Caco-2 (cell line): ENCODE data around the gene DDX51. TPM values are rescaled to one million over a fixed set of nuclear protein-coding genes. Genes with fewer than 3 reads are reported as not detected.

Experiments
- BruUV-seq: library from RNA; stranded (reverse); fragments of 400-500 nt; replicated peaks from 2 replicates; lab custom pipeline; 2021; lab: Mats Ljungman, UMichigan
- CTCF ChIA-PET: fragments of 300-600 bp; sonication (Branson Sonifier 250); formaldehyde crosslinking; loops from one replicate; lab custom pipeline; 2022; ENCODE audit warnings: antibody characterized with exemption; lab: Charles Lee
- POLR2A ChIA-PET: fragments of 300-600 bp; sonication (Branson Sonifier 250); formaldehyde crosslinking; loops from one replicate; lab custom pipeline; 2022; ENCODE audit warnings: antibody characterized with exemption; lab: Charles Lee
- DNase-seq, 2 experiments: peaks; one replicate each; pipeline versions ENCODE4 v3.0.0 to v3.0.0-alpha.2; 2020 to 2022
- H3K27me3 ChIP-seq: replicated peaks from 2 replicates; pipeline ENCODE4 v1.6.0; 2011; ENCODE audit warnings: low read length; ENCODE audit not compliant: control insufficient read depth, insufficient read depth
- H3K36me3 ChIP-seq: 2 replicates; pipeline ENCODE4 v1.5.1; 2011; ENCODE audit warnings: low read length; ENCODE audit not compliant: control insufficient read depth, insufficient read depth
- H3K4me1 ChIP-seq: fragments of 250-450 bp; sonication (Bioruptor Pico); 2 replicates; pipeline ENCODE4 v1.5.1; 2020; ENCODE audit warnings: mild to moderate bottlenecking
- H3K4me3 ChIP-seq: 2 replicates; pipeline ENCODE4 v1.5.1; 2011; ENCODE audit warnings: low read depth, mild to moderate bottlenecking, control low read depth, low read length
- H3K9me3 ChIP-seq: fragments of 250-450 bp; sonication (Bioruptor Pico); 2 replicates; pipeline ENCODE4 v1.5.1; 2020; ENCODE audit warnings: mild to moderate bottlenecking, moderate library complexity
- H3K27ac Mint-ChIP-seq: one replicate; pipeline ENCODE4 v1.8.0; 2022; ENCODE audit warnings: mixed read lengths; ENCODE audit not compliant: unreplicated experiment
- H3K27me3 Mint-ChIP-seq: one replicate; pipeline ENCODE4 v1.8.0; 2022; ENCODE audit warnings: mixed read lengths; ENCODE audit not compliant: insufficient read depth, unreplicated experiment
- H3K36me3 Mint-ChIP-seq: one replicate; pipeline ENCODE4 v1.8.0; 2022; ENCODE audit warnings: mild to moderate bottlenecking, mixed read lengths; ENCODE audit not compliant: insufficient read depth, unreplicated experiment
- H3K4me1 Mint-ChIP-seq: one replicate; pipeline ENCODE4 v1.8.0; 2022; ENCODE audit warnings: low read depth, mixed read lengths; ENCODE audit not compliant: unreplicated experiment
- H3K4me3 Mint-ChIP-seq: one replicate; pipeline ENCODE4 v1.8.0; 2022; ENCODE audit warnings: mild to moderate bottlenecking, moderate library complexity, mixed read lengths; ENCODE audit not compliant: unreplicated experiment
- H3K9me3 Mint-ChIP-seq: one replicate; pipeline ENCODE4 v1.8.0; 2022; ENCODE audit warnings: mixed read lengths; ENCODE audit not compliant: unreplicated experiment
- intact Hi-C: fragments of 100-400 bp; cut with micrococcal nuclease; formaldehyde crosslinking; loops from one replicate; pipeline ENCODE4 v1.10.0; 2022; ENCODE audit not compliant: unreplicated experiment
- total RNA-seq: library from RNA; stranded (reverse); gene quantifications from 2 replicates; pipeline ENCODE4 v1.2.3, GENCODE V29; 2022
- TF ChIP-seq, protein P1 (sequence below), 2 experiments: fragments of 200-600 bp in 1 of 2; IDR thresholded peaks; 1 replicate in 1 of 2; 2 replicates in 1 of 2; pipeline versions ENCODE4 v1.5.1 to v1.8.0; 2011 to 2022; ENCODE audit warnings: antibody characterized with exemption in 1 of 2, control low read depth in 1 of 2, inconsistent platforms in 1 of 2, low read depth in 1 of 2, low read length in 1 of 2, mild to moderate bottlenecking in 1 of 2, moderate library complexity in 1 of 2; ENCODE audit not compliant: insufficient read depth in 1 of 2, severe bottlenecking in 1 of 2, unreplicated experiment in 1 of 2

The DDX51 gene
- total RNA-seq, 1 experiment from 2014 or later, result 40.4 TPM

DNA sequence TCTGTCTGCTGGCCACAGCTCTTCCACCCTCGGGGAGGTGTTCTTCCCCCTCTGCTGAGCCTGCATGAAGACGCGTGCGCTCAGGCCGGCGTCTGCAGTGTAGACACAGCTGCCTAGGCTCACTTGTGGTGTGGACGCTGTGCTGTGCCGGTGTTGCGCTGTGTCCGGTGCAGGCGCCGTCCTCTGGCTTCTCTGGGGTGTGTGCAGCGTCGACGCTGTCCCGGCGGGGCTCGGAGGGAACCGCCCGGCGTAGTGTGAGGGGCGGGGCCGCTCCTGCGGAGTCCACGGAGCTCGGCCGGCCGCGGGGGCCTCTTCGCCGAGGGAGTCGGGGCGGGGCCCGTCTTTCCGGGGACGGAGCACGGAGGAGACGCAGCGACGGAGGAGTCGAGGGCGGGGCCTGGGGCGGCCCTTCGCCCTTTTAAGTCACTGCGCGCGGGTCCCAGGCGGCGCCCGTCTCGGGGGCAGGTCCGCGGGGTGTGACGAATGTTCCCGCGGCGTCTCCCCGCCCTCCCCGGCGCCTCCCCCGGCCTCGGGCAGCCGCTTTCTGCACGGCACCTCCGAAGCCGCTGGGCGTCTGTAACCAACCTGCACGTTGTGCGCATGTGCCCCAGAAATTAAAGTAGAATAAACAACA is 45.4 kb upstream of the DDX51 start:
- peaks cover 8% of the 10 kb centered on the region for H3K27me3 Mint-ChIP-seq
- Histone ChIP-seq H3K4me1 (peaks cover 8% of the 10 kb centered on the region; the same call in 1 of the 2 replicates), H3K4me3 (peak overlapping the region; percentile 55), H3K36me3 (no peaks in the 10 kb centered on the region), H3K27me3 (no peaks in the 10 kb centered on the region), H3K9me3 (no peaks in the 10 kb centered on the region; the same call in 1 of the 2 replicates)
- intact Hi-C loops, result loop anchor here (1.0 kb wide), 1 partner anchor 30 kb away; no protein-coding TSS in a partner anchor
- H3K36me3 Mint-ChIP-seq, result peaks cover 6% of the 10 kb centered on the region
- POLR2A ChIA-PET, result interaction anchor here (0.6 to 0.7 kb wide), 3 partner anchors 15 to 292 kb away, joined by 3 read pairs; partner anchors contain the start of gene GALNT9
- H3K9me3 Mint-ChIP-seq, result peaks cover 9% of the 10 kb centered on the region
- peaks cover 7% of the 10 kb centered on the region for H3K4me1 Mint-ChIP-seq
- DNase-seq, result peak; percentile 93 to 95
- BruUV-seq, result no TSS peak
- TF ChIP-seq, protein P1, sequence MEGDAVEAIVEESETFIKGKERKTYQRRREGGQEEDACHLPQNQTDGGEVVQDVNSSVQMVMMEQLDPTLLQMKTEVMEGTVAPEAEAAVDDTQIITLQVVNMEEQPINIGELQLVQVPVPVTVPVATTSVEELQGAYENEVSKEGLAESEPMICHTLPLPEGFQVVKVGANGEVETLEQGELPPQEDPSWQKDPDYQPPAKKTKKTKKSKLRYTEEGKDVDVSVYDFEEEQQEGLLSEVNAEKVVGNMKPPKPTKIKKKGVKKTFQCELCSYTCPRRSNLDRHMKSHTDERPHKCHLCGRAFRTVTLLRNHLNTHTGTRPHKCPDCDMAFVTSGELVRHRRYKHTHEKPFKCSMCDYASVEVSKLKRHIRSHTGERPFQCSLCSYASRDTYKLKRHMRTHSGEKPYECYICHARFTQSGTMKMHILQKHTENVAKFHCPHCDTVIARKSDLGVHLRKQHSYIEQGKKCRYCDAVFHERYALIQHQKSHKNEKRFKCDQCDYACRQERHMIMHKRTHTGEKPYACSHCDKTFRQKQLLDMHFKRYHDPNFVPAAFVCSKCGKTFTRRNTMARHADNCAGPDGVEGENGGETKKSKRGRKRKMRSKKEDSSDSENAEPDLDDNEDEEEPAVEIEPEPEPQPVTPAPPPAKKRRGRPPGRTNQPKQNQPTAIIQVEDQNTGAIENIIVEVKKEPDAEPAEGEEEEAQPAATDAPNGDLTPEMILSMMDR (IDR thresholded peaks at IDR 0.05; ENCODE audit: insufficient read depth in 1 of 2, low read depth in 1 of 2, low read length in 1 of 2, severe bottlenecking in 1 of 2, unreplicated experiment in 1 of 2), result no peak
- CTCF ChIA-PET, result interaction anchor here (1.2 to 1.5 kb wide), 4 partner anchors 11 to 225 kb away, joined by 3 to 6 read pairs (median 5); no protein-coding TSS in a partner anchor
- peak overlapping the region; percentile 72 for H3K27ac Mint-ChIP-seq
- peak overlapping the region; percentile 90 for H3K4me3 Mint-ChIP-seq

DNA sequence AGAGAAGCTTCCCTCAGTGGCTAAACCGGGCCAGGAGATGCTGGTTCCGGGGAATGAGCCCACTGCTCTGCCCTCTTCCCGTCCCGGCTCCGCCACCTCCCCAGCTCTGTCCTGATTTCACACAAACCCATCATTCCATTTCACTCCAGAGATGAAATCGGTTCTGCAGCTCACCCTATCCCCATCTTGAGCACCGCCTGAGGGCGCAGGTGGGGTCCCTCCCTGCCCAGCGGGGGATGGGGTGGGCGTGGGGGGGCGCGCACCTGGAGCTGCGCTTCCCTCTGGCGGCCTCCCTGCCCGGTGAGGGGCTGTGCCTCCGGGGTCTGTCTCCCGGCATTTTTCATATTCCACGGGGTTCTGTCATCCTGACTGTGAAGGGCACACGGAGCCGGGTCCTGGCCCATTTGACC is 44.8 kb upstream of the DDX51 start:
- Mint-ChIP-seq H3K4me3 (peak overlapping the region; percentile 90), H3K4me1 (peaks cover 7% of the 10 kb centered on the region), H3K27me3 (peaks cover 12% of the 10 kb centered on the region), H3K27ac (peak overlapping the region; percentile 72), H3K36me3 (peaks cover 6% of the 10 kb centered on the region), H3K9me3 (peaks cover 9% of the 10 kb centered on the region)
- no peak for DNase-seq
- POLR2A ChIA-PET, result no interaction called here
- intact Hi-C loops, result loop anchor here (1.0 kb wide), 1 partner anchor 30 kb away; no protein-coding TSS in a partner anchor
- Histone ChIP-seq H3K4me3 (peak overlapping the region; percentile 55), H3K9me3 (no peaks in the 10 kb centered on the region; the same call in 1 of the 2 replicates), H3K36me3 (no peaks in the 10 kb centered on the region), H3K4me1 (peaks cover 8% of the 10 kb centered on the region; the same call in 1 of the 2 replicates), H3K27me3 (no peaks in the 10 kb centered on the region)
- CTCF ChIA-PET, result interaction anchor here (0.6 to 1.5 kb wide), 5 partner anchors 10 to 324 kb away, joined by 3 to 6 read pairs (median 5); no protein-coding TSS in a partner anchor
- BruUV-seq, result no TSS peak
- TF ChIP-seq, protein P1 (IDR thresholded peaks at IDR 0.05; ENCODE audit: insufficient read depth in 1 of 2, low read depth in 1 of 2, low read length in 1 of 2, severe bottlenecking in 1 of 2, unreplicated experiment in 1 of 2), result no peak

- Histone ChIP-seq H3K4me3 (peak overlapping the region; percentile 55), H3K4me1 (peaks cover 8% of the 10 kb centered on the region; the same call in 1 of the 2 replicates), H3K27me3 (no peaks in the 10 kb centered on the region), H3K36me3 (no peaks in the 10 kb centered on the region), H3K9me3 (no peaks in the 10 kb centered on the region)
- no peak for DNase-seq
- BruUV-seq, result no TSS peak
- Mint-ChIP-seq H3K4me3 (peak overlapping the region; percentile 90), H3K27ac (no peak overlapping the region), H3K36me3 (peaks cover 6% of the 10 kb centered on the region), H3K27me3 (peaks cover 11% of the 10 kb centered on the region), H3K9me3 (peaks cover 4% of the 10 kb centered on the region), H3K4me1 (peaks cover 7% of the 10 kb centered on the region)
- intact Hi-C loops, result no loop called here
- TF ChIP-seq, protein P1 (IDR thresholded peaks at IDR 0.05; ENCODE audit: insufficient read depth in 1 of 2, low read depth in 1 of 2, low read length in 1 of 2, severe bottlenecking in 1 of 2, unreplicated experiment in 1 of 2), result no peak
- CTCF ChIA-PET, result interaction anchor here (0.6 to 1.5 kb wide), 3 partner anchors 35 to 324 kb away, joined by 3 to 6 read pairs (median 5); no protein-coding TSS in a partner anchor
- POLR2A ChIA-PET, result no interaction called here
Observed at GRCh38 chr12:132188451-132188901, 44.4 kb upstream of the DDX51 start.
